Fibroblast of the aortic adventitia (primary cell): ENCODE data around the gene KRT83. TPM values are rescaled to one million over a fixed set of nuclear protein-coding genes. Genes with fewer than 3 reads are reported as not detected.

Experiments used
- DNase-seq: peaks from one replicate; pipeline ENCODE4 v3.0.0-alpha.2; 2010; ENCODE audit warnings: low read depth
- H3K4me3 ChIP-seq: 2 replicates; pipeline ENCODE4 v1.5.1; 2011; ENCODE audit warnings: low read depth, mild to moderate bottlenecking, control low read depth, low read length, moderate library complexity
- total RNA-seq: library from RNA; depleted of rRNA; stranded (reverse); fragments of >200 nt; gene quantifications from 2 replicates; pipeline ENCODE4 v1.2.3, GENCODE V29; 2012; ENCODE audit warnings: low replicate concordance
- TF ChIP-seq, protein P1 (sequence below): IDR thresholded peaks from 2 replicates; pipeline ENCODE4 v1.5.1; 2011; ENCODE audit warnings: mild to moderate bottlenecking, low read length, control low read depth, inconsistent platforms; ENCODE audit not compliant: insufficient read depth

Gene KRT83
- total RNA-seq, 1 donor: not detected

DNA sequence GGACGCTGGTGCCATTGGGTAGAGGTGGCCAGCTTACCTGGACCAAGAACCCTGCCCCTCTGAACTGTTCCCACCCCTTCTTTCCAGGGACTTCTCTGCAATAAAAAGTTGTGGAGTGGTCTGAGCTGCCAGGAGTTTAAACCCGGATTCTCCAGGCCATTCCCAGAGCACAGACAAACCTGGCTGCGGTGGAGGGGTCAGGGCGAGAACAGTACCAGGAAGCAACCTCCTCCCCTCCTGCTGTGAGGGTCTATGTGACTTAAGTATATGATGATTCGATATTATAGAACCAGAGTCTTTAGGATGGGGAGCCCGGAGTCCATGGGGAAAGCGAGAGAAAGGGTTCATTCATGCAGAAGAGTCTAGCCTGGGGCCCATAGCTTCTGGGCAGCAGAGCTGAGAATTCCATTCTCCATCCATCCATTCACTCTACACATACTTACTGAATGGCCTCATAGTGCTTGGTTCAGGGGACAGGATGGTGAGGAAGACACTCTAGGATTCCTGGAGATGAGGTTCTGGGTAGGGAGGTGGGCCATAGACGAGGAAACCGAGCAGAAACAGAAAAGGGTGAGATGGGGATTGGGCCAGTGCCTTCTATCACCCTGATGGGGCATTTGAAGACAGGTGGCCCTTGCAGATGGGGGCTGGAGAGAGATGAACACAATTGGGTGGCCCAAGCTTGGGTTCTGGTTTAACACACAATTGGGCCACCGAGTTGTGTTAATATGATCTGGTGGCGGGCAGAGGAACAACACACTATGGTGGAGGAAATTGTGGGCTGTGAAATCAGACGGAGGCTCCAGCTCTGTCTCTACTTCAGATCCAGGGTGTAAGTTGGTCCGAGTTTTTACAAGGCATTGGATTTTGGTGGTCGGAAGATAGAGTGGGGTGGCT lies 41.5 kb downstream of the KRT83 start:
- H3K4me3 ChIP-seq: no peak overlapping the region
- no peak for DNase-seq
- TF ChIP-seq, protein P1, sequence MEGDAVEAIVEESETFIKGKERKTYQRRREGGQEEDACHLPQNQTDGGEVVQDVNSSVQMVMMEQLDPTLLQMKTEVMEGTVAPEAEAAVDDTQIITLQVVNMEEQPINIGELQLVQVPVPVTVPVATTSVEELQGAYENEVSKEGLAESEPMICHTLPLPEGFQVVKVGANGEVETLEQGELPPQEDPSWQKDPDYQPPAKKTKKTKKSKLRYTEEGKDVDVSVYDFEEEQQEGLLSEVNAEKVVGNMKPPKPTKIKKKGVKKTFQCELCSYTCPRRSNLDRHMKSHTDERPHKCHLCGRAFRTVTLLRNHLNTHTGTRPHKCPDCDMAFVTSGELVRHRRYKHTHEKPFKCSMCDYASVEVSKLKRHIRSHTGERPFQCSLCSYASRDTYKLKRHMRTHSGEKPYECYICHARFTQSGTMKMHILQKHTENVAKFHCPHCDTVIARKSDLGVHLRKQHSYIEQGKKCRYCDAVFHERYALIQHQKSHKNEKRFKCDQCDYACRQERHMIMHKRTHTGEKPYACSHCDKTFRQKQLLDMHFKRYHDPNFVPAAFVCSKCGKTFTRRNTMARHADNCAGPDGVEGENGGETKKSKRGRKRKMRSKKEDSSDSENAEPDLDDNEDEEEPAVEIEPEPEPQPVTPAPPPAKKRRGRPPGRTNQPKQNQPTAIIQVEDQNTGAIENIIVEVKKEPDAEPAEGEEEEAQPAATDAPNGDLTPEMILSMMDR: peak; percentile 1

DNA sequence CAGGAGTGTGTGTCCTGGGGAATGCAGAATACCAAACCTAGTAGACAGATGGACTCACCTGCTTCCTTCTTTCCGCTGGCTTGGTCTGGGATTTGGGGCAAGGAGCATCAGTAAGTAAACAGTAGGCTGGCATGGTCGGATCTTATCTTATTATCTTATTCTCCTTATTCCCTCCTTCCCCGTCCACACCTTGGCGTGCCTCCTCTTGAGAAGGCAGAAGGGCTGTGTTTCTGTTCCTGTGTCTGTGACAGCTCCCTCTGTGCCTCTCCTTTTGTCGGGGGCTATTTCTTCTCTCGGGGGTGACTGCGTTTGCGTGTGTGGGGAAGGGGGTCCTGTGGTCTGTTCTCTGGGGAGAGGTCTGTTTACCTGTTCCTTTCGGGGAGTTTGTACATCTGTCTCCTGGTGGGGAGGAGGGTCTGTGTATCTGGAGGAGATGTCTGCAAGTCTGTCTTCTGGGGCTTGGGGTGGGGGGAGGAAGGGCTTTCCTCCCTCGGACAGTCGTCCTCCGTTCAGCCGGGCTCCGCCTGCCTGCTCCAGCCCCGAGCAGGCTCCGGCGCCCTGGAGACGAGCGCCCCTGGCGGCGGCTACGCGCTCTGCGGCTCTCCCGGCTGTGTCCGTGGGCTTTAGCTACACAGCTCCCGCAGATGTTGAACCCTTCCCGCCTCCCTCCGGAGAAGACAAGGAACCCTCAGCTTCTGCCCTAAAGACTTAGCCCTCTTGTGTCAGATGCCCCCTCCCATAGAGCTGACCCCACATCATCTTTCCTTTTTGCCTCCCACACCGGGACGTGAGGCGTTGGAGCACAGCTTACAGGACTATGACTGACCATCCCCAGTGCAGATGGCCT lies 42.4 kb downstream of the KRT83 start:
- no peak overlapping the region for H3K4me3 ChIP-seq
- TF ChIP-seq, protein P1: peak; percentile 99
- DNase-seq: peak; percentile 83

DNA sequence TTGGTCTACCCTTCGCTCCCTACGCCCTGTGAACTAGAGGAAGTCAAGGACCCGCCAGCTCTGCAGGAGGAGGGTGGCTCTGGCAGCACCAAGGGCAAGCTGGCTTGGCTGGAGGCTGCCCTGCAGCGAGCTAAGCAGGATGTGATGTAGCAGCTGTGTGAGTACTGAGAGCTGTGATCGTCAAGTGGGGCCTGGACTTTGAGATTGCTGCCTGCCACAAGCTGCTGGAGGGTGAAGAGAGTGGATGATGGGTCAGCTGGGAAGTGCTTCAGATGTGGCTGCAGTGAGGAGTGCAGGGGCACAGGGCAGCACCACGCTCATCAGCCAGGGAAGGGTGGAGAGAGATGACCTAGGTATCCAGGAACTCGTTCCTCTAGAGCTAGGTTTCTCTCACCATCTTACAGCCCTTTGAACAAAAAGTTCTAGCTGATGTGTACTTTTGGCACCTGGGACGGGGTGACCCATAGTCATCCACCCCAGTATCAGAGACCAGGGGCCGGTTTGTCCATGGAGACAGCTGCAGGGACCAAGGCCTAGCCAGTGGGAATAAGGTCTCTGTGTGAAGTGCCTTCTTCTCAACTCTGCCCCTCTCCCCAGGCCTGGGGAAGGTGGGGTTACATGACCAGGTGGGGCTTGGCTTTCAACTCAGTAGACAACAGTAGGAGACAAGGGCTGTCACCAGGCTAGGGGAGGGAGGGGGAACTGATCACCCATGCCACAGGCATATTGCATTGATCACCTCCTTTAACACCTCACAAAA lies 43.5 kb downstream of the KRT83 start:
- TF ChIP-seq, protein P1: no peak
- DNase-seq: no peak
- H3K4me3 ChIP-seq: no peak overlapping the region

DNA sequence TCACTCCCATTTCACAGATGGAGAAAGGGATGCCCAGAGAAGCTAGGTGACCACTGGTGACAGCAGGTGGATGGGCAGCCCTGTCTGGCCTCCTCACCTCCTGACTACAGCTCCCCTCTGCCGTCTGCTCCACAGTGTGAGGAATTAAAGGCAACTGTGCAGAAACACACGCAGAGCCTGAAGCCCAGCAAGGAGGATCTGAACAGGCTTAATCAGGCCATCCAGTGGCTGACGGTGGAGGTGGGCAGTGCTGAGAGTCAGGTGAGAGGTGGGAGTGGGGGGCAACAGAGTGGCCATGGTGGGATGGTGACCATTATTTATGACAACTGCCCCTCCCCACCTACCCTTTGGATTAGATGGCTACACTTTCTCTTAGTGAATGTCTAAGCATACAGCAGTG lies 45.5 kb downstream of the KRT83 start:
- no peak for DNase-seq

DNA sequence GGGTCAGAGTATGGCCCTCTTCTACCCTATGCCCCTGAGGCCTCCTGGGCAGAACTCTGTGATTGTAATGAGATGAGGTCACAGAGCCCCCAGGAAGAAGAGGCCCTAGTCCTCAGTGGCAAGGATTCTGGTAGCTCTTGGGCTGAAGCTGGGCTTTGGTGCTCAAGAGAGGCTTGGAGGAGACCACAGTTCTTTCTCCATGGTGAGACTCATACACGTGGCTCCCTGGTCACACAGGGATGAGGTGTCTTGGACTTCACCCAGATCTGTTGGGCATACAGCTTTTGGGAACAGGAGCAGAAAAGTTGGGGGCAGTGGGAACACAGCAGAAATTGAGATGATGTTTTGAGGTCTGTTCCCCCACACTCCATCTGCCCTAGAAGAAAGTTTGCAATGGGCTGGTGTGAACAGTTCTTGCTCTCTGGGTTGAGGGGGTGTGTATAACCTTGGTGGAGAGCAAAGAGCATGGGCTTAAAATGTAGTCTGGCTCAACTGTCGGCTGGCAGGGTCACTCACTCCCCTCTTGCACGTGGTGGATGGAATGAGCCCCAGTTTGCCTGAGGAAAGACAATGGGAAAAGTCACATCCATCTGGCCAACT lies 46.6 kb downstream of the KRT83 start, which contains the start of gene KRT86:
TSS of gene KRT86 (plus strand) at position 125 of the 600 bp plus-strand sequence. CDS start 27,272 bp downstream, outside the sequence.
- no peak within 1 kb of the TSS for H3K4me3 ChIP-seq
- TF ChIP-seq, protein P1: no peak
- no peak for DNase-seq

More for the DNA sequence above, 45.5 kb downstream of the KRT83 start:
- no peak overlapping the region for H3K4me3 ChIP-seq
- TF ChIP-seq, protein P1: no peak

DNA sequence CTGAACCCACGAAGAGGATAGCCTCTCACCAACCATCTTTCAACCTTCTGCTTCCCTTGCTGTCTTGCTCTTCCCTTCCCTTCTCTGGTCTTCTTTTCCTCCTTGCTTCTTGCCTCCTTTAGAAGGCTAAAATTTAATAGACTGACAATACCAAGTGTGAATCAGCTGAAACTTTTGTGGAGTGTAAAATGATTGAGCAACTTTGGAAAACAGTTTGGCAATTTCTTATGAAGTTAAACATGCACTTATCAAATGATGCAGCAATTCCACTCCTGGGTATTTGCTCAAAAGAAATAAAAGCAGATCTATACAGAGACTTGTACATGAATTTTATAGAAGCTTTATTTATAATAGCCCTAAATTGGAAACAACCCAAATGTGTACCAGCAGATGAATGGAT lies 50.0 kb downstream of the KRT83 start:
- TF ChIP-seq, protein P1: no peak

More for the DNA sequence above, 50.0 kb downstream of the KRT83 start:
- peak; percentile 61 for DNase-seq
- H3K4me3 ChIP-seq: no peak overlapping the region
